NCI-H146 treated with DMSO at 0.1 percent for 48 hours (cell line): ENCODE data around the gene COX7B2.

Source experiments
- DNase-seq: peaks from one replicate; lab custom pipeline; 2025; ENCODE audit not compliant: unreplicated experiment; lab: John Stamatoyannopoulos, UW

The COX7B2 gene

GRCh38 chr4:46909078-46909477 lies at the start of gene COX7B2:
Gene COX7B2, minus strand, starts transcription at chr4:46909245. Its CDS starts 174,053 bp downstream, at chr4:46735192.
- DNase-seq = no peak

- DNase-seq = no peak
These were observed 47.4 kb upstream of the COX7B2 start for GRCh38 chr4:46956451-46956850.

GRCh38 chr4:46955601-46956000 lies 46.6 kb upstream of the COX7B2 start:
- no peak for DNase-seq

- no peak for DNase-seq
These were observed 45.6 kb upstream of the COX7B2 start for GRCh38 chr4:46954643-46955042.

- DNase-seq = no peak
These were observed 44.5 kb upstream of the COX7B2 start for GRCh38 chr4:46953564-46953963.

GRCh38 chr4:46952451-46952850 lies 43.4 kb upstream of the COX7B2 start:
- DNase-seq = no peak

- DNase-seq = no peak
These were observed 41.8 kb upstream of the COX7B2 start for GRCh38 chr4:46950826-46951225.

- DNase-seq = no peak
These were observed 40.8 kb upstream of the COX7B2 start for GRCh38 chr4:46949822-46950221.

- no peak for DNase-seq
These were observed 38.5 kb upstream of the COX7B2 start for GRCh38 chr4:46947541-46947940.

GRCh38 chr4:46946919-46947536 lies 38.0 kb upstream of the COX7B2 start:
- no peak for DNase-seq

GRCh38 chr4:46945062-46945461 lies 36.0 kb upstream of the COX7B2 start:
- DNase-seq = no peak

GRCh38 chr4:46944345-46944744 lies 35.3 kb upstream of the COX7B2 start:
- no peak for DNase-seq

- DNase-seq = no peak
These were observed 28.4 kb upstream of the COX7B2 start for GRCh38 chr4:46937493-46937892.

GRCh38 chr4:46934726-46935125 lies 25.7 kb upstream of the COX7B2 start:
- no peak for DNase-seq

- no peak for DNase-seq
These were observed 24.6 kb upstream of the COX7B2 start for GRCh38 chr4:46933686-46934085.

GRCh38 chr4:46931981-46932380 lies 22.9 kb upstream of the COX7B2 start:
- no peak for DNase-seq

GRCh38 chr4:46930891-46931290 lies 21.8 kb upstream of the COX7B2 start:
- no peak for DNase-seq

- DNase-seq = no peak
These were observed 18.2 kb upstream of the COX7B2 start for GRCh38 chr4:46927201-46927600.

- no peak for DNase-seq
These were observed 15.9 kb upstream of the COX7B2 start for GRCh38 chr4:46924789-46925529.

- no peak for DNase-seq
These were observed 13.2 kb upstream of the COX7B2 start for GRCh38 chr4:46922205-46922604.

- no peak for DNase-seq
These were observed 897 bp downstream of the COX7B2 start for GRCh38 chr4:46908148-46908547.

- no peak for DNase-seq
These were observed 9.0 kb downstream of the COX7B2 start for GRCh38 chr4:46900082-46900481.

GRCh38 chr4:46894826-46895225 lies 14.2 kb downstream of the COX7B2 start:
- DNase-seq = no peak
